ENCODE results near the gene BRD9.
"Not testable (repeated sequence)": the region's sequence is repeated elsewhere in the genome, so short reads cannot be mapped to it uniquely, and the experiment has no call there.

BRD9 gene

DNA sequence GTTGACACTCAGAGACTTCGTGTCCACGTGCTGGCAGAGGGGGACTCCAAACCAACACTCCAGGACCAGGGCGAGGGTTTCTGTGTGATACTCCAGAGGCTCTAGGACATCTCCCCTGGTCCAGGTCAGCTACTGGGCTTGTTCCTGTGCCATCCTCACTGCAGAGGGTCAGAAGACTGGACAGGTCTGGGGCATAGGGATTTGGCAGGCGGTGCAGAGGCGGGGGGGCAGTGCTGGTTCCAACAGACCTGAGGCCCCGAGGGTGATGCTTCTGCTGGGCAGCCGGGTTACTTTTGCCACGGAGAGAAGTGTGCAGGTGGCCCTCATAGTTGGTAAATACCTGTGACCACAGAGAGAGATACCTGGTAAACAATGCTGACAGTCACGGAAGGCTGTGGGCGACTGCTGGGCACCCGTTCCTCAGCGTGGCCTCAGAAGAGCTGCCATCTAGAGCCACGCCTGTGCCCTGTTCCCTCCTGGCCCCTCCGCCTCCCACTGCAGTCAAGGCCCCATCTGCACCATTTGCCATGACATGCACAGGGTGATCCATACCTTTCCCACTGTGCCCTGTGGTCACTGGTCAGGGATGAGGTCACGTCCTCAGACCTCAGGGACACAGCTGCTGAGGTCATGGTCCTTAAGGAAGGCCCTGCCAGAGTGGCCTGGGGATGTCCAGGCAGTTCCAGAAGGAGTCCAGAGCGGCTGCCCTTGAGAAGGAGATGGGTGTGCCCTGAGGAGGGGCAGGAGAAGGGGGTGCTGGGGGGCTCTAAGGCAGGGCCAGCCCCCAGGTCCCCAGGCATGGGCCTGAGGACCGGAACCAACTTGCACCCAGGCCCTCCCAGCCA, 30.1 kb upstream of the BRD9 start:
- no peak for DNase-seq

DNA sequence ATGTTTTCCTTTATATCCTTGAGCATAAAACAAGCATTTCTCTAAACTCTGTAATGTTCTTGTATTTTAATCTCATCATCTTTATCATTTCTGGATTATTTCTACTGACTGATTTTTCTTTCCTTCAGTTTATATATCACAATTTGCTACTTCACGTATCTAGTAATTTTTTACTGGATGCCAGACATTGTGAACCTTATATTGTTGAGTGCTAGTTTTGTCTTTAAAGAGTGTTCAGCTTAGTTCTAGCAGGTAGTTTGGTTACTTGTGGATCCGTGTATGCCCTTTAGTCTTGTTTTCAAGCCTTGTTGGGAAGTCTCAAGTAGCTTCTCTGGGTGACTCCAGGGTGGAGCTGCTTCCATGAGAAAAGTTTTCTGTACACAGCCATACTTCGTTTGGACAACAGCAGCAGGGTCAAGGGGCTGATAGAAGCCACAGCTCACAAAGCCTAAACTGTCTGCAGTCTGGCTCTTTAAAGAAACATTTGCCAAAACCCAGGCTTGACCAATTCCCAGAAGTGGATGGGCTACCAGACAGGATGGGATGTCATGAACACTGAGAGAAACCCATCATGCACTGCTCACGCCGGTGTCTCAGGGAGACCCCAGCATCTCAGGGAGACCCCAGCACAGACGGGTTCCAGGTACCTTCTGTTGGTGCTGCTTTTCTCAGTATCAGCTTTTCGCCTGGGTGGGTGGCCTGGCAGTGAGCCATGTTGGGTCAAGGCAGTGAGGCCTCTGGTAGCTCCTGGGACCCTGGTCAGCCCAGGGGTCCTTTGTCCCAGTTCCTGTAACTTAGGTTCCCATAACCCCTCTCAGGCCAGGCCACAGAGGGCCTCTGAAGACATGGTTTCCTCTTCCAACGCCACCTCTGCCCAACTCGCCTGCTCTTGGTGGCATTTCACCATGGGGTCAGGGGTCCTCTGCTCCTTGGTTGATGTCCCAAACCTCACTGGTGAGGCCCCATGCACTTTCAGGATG, 29.1 kb upstream of the BRD9 start:
- no peak for DNase-seq

DNA sequence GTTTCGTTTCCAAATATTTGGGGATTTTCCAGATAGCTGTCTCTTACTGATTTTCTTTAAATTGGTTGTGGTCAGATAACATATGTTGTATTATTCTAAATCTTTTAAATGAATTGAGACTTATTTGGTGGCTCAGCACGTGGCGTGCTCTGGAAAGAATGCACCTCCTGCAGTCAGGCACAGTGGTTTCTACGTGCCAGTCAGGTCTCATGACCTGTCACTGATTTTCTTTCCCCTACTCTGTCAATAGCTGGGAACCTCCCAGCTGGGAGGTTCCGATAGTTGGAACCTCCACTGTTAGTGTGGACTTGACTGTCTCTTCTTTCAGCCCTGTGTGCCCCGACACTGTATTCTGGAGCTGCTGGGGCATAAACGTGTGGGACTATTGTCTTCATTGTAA, 27.7 kb upstream of the BRD9 start:
- no peak for DNase-seq

DNA sequence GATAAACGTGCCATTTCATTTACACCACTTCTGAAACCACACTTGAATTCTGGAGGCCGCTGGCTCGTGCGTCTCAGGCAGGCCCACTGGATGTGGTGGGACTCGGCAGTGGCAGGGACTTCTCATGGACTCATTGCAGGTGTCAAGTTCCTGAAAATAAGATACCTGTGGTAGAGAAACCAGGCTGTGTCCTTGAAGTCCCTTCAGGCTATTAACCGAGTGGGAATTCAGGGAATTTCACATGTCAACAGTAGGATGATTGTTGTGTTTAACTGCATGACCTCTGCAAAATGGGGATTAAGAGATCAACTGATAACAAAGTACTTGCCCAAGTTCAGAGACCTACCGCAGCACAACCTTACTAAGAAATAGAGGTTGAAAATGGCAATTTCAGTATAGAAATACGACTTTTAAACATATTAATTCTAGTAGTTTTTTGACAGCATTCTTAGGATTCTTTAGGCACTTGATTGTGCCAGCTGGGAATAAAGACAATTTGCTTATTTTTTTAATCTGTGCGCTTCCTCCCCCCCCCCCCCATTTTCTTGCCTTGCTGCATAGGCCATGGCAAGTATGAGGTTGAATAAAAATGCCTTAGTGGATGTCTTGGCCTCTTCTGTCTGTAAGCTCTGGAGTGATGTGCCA, 26.9 kb upstream of the BRD9 start:
- DNase-seq = no peak

DNA sequence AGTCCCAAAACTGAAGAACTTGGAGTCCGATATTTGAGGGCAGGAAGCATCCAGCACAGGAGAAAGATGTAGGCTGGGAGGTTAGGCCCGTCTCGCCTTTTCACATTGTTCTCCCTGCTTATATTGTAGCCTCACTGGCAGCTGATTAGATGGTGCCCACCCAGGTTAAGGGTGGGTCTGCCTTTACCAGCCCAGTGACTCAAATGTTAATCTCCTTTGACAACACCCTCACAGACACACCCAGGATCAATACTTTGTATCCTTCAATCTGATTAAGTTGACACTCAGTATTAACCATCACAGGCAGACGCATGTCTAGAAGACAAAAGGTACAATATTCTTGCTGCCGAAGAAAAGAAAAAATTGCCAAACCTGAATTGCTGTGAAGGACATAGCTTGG, 26.1 kb upstream of the BRD9 start:
- DNase-seq = not testable (repeated sequence)

DNA sequence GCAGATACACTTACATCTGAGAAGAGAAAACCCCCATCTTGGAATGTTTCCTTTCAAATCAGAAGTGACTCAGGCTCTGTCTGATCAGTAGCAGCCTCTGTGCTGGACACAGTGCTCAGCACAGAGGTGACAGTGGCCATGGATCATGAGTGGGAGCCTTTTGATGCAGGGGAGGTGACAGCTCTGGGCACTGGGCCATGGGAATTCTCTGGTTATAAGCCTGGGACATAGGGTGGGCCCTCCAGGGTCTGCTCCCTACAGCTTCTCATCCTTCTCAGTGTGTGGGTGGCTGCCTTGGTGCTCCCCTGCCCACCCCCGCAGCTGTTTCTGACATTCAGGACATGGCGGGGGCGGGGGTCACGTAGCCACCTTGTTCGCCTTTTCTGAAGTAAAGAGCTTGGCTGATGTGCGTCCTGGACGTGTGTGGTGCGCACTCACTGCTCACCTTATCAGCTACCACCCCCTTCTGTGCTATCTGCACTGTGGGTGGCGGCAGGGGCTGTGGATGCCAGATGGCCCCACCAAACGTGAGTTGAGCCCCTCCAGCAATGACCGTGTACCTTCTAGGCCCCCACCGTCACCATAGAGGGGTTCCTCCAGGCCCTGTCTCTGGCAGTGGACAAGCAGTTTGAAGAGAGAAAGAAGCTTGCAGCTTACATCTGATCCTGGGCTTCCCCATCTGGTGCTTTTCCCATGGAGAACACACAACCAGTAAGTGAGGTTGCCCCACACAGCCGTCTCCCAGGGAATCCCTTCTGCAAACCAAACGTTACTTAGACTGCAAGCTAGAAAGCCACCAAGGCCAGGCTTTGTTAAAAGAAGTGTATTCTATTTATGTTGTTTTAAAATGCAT, 24.1 kb upstream of the BRD9 start:
- no peak for DNase-seq

DNA sequence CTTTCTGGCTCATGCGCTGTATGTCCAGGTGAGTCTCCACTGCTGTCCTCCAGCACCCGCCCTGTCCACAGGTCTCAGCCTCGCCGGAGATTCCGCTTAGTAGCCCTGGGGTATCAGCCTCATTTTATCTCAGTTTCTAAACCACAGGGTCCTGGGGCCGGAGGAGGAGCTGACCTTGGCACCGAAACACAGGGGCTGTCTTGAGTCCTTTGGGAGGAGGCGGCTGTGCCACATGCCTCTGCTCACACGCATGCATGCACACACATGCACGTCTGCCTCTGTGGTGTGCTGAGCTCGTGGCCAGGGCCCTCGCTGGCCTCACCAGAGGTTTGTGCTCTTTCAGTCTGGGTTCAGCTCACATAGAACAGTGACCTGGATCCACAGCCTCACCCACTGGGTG, 23.3 kb upstream of the BRD9 start:
- no peak for DNase-seq

DNA sequence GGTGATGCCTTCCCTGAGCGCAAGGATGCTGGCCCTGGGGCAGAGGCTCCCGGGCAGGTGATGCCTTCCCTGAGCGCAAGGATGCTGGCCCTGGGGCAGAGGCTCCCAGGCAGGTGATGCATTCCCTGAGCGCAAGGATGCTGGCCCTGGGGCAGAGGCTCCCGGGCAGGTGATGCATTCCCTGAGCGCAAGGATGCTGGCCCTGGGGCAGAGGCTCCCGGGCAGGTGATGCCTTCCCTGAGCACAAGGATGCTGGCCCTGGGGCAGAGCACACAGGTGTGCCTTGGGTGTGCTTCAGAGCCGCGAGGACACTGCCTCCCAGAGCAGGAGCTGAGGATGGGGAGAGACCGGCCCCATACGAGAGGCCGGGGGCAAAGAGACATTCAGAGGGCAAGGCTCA, 22.7 kb upstream of the BRD9 start:
- not testable (repeated sequence) for DNase-seq

DNA sequence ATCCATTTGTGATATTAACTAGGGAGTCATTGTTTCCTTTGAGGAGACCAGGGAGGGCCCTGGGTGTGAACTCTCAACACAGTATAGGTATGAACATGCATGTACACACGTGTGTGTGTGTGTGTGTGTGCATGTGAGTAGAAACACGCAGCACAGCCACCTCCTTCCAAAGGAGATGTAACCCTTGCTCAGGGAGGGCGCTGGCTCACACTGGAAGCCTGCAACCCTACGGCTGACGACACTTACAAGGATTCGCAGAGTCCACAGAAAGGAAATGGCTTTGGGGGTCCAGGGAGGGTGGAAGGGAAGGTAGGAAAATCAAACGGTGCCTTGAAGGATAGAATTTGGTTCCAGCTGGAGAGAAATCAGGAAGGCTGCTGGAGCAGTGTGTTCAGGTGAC, 22.0 kb upstream of the BRD9 start:
- DNase-seq = no peak

DNA sequence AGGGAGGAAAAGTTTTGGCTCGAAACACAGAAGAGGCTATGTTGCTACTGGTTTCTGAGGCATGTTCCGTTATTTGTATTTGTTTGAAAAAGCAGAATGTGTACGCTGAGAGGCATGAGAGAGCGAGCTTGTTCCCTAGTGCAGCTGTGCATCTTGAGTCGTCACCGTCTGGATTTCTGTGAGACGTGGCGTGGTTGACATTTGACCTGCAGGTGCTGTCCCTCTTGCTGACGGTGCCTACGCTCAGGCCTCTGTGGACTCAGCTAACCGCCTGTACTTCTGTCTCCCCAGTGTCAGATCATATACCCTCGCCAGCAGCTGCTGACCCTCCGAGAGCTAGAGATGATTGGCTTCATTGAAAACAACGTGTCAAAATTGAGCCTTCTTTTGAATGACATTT, 21.6 kb upstream of the BRD9 start:
- no peak for DNase-seq

DNA sequence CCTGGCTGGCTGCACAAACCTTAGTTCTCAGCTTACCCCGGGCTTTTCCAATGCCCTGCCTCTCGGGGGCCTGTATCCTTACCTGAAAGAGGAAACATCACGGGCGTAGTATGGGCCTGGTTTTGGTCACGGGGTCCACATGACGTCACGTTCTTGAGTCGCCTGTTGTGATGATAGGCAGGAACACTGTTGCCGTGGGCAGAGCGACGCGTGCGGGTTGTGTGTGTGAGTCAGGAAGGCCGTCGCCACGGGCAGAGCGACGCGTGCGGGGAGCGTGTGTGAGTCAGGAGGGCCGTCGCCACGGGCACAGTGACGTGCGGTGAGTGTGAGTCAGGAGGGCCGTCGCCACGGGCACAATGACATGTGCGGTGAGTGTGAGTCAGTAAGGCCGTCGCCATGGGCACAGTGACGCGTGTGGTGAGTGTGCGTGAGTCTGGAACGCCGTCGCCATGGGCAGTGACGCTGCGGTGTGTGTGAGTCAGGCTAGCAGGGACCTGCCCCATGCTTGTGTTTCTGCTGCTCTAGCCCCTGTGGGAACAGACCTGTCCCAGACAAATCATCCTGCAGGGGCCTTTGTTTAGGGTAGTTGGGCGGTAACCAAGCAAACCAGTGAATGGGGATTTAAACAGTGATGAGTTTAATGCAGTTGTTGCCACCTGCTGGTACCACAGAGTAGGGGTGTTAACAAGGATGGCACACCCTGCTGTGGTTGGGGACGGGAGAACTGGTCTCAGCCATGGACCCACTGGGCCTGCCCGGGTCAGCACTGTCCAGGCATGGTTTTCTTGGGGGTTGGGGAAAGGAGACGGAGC, 19.9 kb upstream of the BRD9 start:
- peak; percentile 77 for DNase-seq

DNA sequence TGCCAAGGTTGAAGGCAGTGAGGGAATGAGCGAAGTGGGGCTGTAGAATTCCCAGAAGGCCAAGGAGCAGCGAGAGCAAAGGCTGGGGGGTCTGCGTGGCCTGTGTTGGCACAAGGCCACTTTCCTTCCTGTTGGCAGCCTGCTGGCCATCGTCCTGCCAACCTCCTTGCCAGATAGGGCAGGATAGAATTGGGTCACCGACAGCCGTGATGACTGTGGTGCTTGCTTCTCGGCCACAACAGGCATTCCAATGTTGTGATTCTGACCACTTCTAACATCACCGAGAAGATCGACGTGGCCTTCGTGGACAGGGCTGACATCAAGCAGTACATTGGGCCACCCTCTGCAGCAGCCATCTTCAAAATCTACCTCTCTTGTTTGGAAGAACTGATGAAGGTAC, 19.0 kb upstream of the BRD9 start:
- DNase-seq = no peak

DNA sequence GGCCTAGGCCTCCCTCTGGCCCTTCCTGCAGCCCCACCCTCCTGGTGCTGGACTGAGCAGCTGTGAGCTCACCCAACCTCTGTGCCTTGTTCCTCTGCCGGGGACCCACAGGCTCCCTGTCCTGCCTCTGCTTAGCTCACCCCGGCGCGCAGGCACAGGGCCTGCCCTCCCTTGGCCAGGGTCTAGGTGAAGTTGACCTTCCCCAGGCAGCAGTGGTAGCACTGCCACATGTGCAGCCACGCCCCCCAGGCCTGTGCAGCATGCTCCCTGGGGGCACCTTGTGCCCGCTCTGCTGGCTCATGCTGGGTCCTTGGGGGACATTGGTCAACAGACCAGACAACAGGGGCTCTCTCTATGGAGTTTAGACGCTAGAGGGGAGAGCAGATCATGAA, 18.2 kb upstream of the BRD9 start:
- no peak for DNase-seq

DNA sequence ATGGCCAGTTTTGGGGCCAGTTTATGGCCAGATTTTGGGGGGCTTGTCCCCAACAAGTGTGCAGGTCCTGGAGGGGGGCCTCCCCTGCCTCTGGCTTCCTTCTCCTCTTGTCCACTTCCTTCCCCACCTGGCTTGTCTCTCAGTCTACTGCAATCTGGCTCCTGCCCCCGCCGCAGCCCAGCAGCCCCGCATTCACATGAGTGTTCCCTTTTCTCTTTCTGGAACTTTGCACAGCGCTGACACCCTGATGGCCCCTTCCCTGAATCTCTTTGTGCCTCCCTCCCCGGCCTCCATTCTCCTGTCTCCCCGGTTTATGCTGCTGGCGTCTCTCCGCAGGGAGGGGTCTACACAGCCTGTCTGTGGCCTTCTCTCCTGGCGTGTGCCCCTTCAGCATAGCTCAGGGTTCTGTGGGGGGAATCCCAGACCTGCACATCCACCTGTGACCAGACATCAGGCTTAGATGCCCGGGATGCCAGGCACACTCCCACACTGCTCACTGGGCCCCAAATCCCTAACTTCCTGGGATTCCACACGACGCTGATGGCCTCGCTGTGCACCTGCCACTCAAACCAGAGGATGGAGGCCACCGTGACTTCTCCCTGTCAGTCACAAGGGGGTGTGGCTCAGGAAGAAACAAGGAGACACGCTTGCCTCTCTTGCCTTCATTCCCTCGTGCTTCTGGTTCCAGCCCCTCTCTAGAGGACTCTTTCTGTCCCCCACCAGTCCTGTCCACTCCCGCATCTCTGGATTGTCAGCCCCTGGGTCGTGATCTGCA, 17.6 kb upstream of the BRD9 start:
- no peak for DNase-seq

DNA sequence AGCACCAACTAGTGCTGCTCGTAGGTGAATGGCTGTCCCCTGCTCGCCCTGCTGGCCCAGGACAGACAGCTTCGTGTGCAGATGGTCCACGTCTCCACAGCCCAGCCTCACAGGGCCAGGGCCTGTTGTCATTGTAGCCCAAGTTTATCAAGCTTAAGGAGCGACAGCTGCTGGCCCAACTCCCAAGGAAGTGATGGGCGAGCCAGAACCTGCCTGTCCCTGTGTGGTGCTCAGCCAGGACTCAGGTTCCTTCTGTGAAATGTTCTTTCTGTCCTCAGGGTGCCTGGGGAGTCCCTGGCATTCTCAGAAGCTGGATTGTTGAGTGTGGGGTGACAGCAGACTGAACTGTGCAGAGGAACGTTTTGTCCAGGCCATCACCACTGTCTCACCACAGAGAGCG, 16.5 kb upstream of the BRD9 start:
- no peak for DNase-seq

DNA sequence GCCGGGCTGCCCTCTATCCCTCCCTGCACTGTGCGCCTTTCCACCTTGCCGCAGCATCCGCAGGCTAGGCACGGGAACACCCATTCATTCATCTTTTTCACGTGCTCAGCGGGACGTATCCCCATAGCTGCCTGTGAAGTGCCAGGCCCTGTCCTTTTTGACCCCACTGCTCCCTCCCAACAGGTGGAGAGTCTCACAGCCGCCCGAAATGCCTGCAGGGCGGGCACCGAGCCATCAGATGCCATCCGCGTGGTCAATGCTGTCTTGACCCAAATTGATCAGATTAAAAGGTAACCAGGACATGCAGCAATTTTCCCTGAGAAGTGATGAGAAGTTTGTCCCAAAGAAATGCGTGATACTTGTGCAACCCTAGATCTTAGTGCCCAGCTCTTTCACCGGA, 15.6 kb upstream of the BRD9 start:
- DNase-seq = no peak

DNA sequence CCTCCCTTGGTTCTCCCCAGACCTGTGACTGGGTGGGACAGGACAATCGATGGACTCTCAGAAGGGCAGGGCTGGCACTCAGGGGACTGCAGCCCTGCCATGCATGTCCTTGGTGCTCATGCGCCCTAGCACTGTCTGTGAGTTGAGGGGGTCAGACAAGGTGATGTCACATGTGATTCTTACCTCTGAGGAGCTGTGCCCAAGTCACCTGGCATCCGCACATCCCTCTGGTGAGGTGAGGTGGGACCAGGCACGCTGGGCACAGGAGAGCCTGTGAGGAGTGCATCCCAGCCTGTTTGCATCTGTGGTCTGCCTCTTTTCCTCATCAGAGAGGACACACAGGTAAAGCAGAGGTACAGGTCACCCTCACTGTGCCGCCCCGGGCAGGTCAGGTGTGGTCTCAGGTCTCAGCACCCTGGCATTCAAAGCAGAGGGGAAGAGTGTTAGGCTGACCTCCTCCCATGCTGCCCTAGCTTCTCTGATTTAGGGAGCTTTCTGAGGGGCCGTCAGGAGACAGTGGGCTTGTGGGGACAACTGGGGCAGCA, 14.8 kb upstream of the BRD9 start:
- DNase-seq = no peak

DNA sequence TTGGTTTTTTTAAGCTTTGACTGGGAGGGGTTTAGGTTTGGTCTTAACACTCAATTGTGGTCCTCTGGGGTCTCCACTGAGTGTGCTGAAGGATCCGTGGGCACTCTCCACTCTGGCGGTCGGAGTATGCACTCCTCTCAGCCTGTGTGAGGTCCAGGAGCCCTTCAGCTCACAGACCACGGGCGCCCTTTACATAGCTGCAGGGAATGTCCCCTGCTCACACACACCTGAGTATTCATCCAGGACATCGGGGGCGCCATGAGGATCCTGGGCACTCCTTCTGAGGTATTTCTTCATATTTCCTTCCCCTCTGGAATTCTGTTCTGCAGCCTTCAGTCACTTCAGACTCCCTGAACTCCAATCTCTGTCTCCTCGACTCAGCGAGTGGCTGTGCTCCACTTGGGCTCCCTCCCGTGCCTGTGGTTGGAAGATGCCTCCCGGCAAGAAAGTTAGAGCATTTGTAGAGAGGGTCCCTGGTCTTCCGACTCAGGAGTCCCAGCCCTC, 12.6 kb upstream of the BRD9 start:
- no peak for DNase-seq

DNA sequence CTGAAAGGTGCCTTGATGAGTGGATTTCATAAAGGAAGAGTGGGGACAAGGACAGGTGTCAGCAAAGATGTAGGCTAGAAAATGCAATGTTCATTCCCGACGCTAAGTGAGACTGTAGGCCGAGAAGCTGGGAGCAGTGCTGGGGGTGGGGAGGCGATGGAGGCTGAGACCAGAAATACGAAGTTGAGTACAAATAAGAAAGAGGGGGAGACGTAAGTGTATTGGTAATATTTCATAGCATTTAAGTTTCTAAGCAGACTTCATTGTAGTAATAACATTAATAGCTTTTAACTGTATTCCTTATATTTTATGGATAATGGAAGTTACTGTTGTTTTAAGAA, 11.1 kb upstream of the BRD9 start:
- no peak for DNase-seq

DNA sequence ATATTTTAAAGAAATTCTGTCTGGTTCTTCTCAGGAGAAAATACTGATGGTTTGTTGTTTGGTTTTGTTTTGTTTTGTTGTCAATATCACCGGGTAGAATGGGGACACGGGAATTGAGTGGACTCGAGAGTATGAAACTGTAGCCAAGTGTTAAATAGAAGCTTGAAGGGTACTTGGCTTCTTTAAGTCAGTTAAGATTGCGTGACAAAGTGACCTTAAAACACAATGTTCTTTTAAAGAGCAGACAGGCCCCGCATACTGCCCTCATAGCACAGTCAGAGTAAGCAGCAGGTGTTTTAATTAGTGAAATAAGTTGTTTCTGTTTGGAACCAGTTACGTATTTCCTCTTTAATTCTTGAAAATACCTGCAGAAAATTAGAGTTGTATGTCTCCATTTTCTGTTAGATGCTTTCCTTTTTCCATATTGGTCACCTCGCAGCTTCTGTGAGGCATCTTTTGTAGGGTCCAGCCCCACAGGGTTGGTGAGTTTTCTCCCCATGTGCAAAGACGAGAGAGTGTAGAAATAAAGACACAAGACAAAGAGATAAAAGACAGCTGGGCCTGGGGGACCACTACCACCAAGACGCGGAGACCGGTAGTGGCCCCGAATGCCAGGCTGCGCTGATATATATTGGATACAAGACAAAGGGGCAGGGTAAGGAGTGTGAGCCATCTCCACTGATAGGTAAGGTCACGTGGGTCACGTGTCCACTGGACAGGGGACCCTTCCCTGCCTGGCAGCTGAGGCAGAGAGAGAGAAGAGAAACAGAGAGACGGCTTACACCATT, 9.7 kb upstream of the BRD9 start:
- DNase-seq = peak; percentile 10
